HepG2 (cell line): Measurements from ENCODE around the gene DHX16. TPM values are rescaled to one million over a fixed set of nuclear protein-coding genes. Genes with fewer than 3 reads are reported as not detected.

Source experiments
- AGO1 ChIP-seq: fragments of 200-400 bp; formaldehyde crosslinking; IDR thresholded peaks from 2 replicates; pipeline ENCODE4 v1.6.1; 2017; ENCODE audit warnings: mild to moderate bottlenecking, low read depth, low read length, moderate library complexity; ENCODE audit not compliant: poor library complexity, severe bottlenecking
- ARID2 ChIP-seq: sonication (generic); formaldehyde crosslinking; IDR thresholded peaks from 2 replicates; pipeline ENCODE4 v1.8.1; 2022; ENCODE audit warnings: mild to moderate bottlenecking, missing genetic modification reagents, borderline replicate concordance
- ATF7-NPFF ChIP-seq: sonication (generic); formaldehyde crosslinking; IDR thresholded peaks from 2 replicates; pipeline ENCODE4 v1.8.1; 2023; ENCODE audit warnings: mild to moderate bottlenecking, low read depth, missing genetic modification reagents, moderate library complexity
- HOXA3 ChIP-seq: sonication (generic); formaldehyde crosslinking; IDR thresholded peaks from 2 replicates; pipeline ENCODE4 v1.5.0; 2020; ENCODE audit warnings: missing genetic modification reagents
- KAT7 ChIP-seq: IDR thresholded peaks from 2 replicates; pipeline ENCODE4 v1.6.1; 2018; ENCODE audit warnings: borderline replicate concordance, missing compliant biosample characterization
- KLF16 ChIP-seq, 2 experiments: sonication (generic) in 1 of 2; formaldehyde crosslinking in 1 of 2; IDR thresholded peaks; 2 replicates each; pipeline versions ENCODE4 v1.6.1 to v1.8.0; 2016 to 2023; ENCODE audit warnings: missing genetic modification reagents in 2 of 2, missing compliant biosample characterization in 1 of 2
- MATR3 ChIP-seq: sonication (generic); formaldehyde crosslinking; IDR thresholded peaks from 2 replicates; pipeline ENCODE4 v1.4.0; 2020; ENCODE audit warnings: missing genetic modification reagents
- NR0B2 ChIP-seq: sonication (generic); formaldehyde crosslinking; IDR thresholded peaks from 2 replicates; pipeline ENCODE4 v1.4.0; 2020; ENCODE audit warnings: mild to moderate bottlenecking, missing genetic modification reagents
- PITX1 ChIP-seq: sonication (generic); formaldehyde crosslinking; IDR thresholded peaks from 2 replicates; pipeline ENCODE4 v1.5.1; 2020; ENCODE audit warnings: mild to moderate bottlenecking, missing genetic modification reagents
- RARG ChIP-seq: sonication (generic); formaldehyde crosslinking; IDR thresholded peaks from 2 replicates; pipeline ENCODE4 v1.4.0; 2020; ENCODE audit warnings: low read depth, mild to moderate bottlenecking, missing genetic modification reagents
- RELA ChIP-seq: sonication (generic); formaldehyde crosslinking; IDR thresholded peaks from 2 replicates; pipeline ENCODE4 v1.4.0; 2020; ENCODE audit warnings: missing genetic modification reagents
- ZNF264 ChIP-seq: sonication (generic); formaldehyde crosslinking; IDR thresholded peaks from 2 replicates; pipeline ENCODE4 v1.4.0; 2020; ENCODE audit warnings: missing genetic modification reagents
- ZNF33A ChIP-seq: sonication (generic); formaldehyde crosslinking; IDR thresholded peaks from 2 replicates; pipeline ENCODE4 v1.5.1; 2020; ENCODE audit warnings: missing genetic modification reagents, mild to moderate bottlenecking, moderate library complexity, borderline replicate concordance
- polyA plus RNA-seq, 8 experiments: library from polyadenylated mRNA; depleted of rRNA in 3 of 8; stranded (reverse) in 7 of 8; unstranded in 1 of 8; fragments of >200 nt; fragmentation: Illumina TruSeq in 4 of 8; extraction: Trizol in 4 of 8; gene quantifications; 2 replicates each; pipeline versions ENCODE4 v1.2.1 to v1.2.3, GENCODE V29; 2011 to 2016; ENCODE audit warnings: low read depth in 4 of 8, missing spikeins in 1 of 8, mixed read lengths in 1 of 8; ENCODE audit not compliant: insufficient read depth in 1 of 8
- total RNA-seq, 5 experiments: library from RNA; depleted of rRNA; stranded (reverse); fragments of >200 nt; fragmentation: Illumina TruSeq; extraction: Trizol; gene quantifications; 2 replicates each; pipeline ENCODE4 v1.2.3, GENCODE V29; 2016; ENCODE audit warnings: low read depth in 1 of 5
- TF ChIP-seq, protein P1 (sequence below): sonication (generic); formaldehyde crosslinking; IDR thresholded peaks from 2 replicates; pipeline ENCODE4 v1.4.0; 2020; ENCODE audit warnings: missing genetic modification reagents
- TF ChIP-seq, protein P2 (sequence below): sonication (generic); formaldehyde crosslinking; IDR thresholded peaks from 2 replicates; pipeline ENCODE4 v1.8.1; 2023; ENCODE audit warnings: missing genetic modification reagents, mild to moderate bottlenecking, borderline replicate concordance
- TF ChIP-seq, protein P3 (sequence below): IDR thresholded peaks from 2 replicates; pipeline ENCODE4 v1.6.1; 2016; ENCODE audit warnings: missing compliant biosample characterization, missing genetic modification reagents, borderline replicate concordance
- TF ChIP-seq, protein P4 (sequence below): IDR thresholded peaks from 2 replicates; pipeline ENCODE4 v1.6.1; 2012; ENCODE audit warnings: inconsistent platforms
- TF ChIP-seq, protein P5 (sequence below): sonication (generic); formaldehyde crosslinking; IDR thresholded peaks from 2 replicates; pipeline ENCODE4 v1.4.0; 2020; ENCODE audit warnings: mild to moderate bottlenecking, low read depth, missing genetic modification reagents
- TF ChIP-seq, protein P6 (sequence below): sonication (generic); formaldehyde crosslinking; IDR thresholded peaks from 2 replicates; pipeline ENCODE4 v1.4.0; 2020; ENCODE audit warnings: missing genetic modification reagents

DHX16 gene
- total and polyA plus RNA-seq, 2 of the 13 experiments (the other 11 are each of a cell fraction or from before 2014, with no cell fraction given): 57.0 to 58.5 TPM

GRCh38 chr6:30721198-30722024 is 48.6 kb upstream of the DHX16 start (continued):
- TF ChIP-seq NR0B2 (peak; percentile 81; the same call in 1 of the 2 replicates), KLF16 (CRISPR knock-in tag; IDR thresholded peaks at IDR 0.05) (peak in 1 of 2 experiments; percentile 49; a peak in 1 of 4 replicates), PITX1 (CRISPR knock-in tag) (peak; percentile 49; the same call in 1 of the 2 replicates), RELA (CRISPR knock-in tag) (no peak), MATR3 (CRISPR knock-in tag) (no peak), ZNF264 (0 out of 2 replicates have a peak, but pooled peaks have one; percentile 39), ATF7-NPFF (CRISPR knock-in tag) (peak; percentile 91; the same call in 1 of the 2 replicates), ZNF33A (no peak), AGO1 (no peak), ARID2 (peak; percentile 36; the same call in 1 of the 2 replicates), RARG (CRISPR knock-in tag) (no peak), KAT7 (CRISPR knock-in tag) (no peak; the same call in 1 of the 2 replicates), HOXA3 (peak; percentile 89)
- TF ChIP-seq, protein P1, sequence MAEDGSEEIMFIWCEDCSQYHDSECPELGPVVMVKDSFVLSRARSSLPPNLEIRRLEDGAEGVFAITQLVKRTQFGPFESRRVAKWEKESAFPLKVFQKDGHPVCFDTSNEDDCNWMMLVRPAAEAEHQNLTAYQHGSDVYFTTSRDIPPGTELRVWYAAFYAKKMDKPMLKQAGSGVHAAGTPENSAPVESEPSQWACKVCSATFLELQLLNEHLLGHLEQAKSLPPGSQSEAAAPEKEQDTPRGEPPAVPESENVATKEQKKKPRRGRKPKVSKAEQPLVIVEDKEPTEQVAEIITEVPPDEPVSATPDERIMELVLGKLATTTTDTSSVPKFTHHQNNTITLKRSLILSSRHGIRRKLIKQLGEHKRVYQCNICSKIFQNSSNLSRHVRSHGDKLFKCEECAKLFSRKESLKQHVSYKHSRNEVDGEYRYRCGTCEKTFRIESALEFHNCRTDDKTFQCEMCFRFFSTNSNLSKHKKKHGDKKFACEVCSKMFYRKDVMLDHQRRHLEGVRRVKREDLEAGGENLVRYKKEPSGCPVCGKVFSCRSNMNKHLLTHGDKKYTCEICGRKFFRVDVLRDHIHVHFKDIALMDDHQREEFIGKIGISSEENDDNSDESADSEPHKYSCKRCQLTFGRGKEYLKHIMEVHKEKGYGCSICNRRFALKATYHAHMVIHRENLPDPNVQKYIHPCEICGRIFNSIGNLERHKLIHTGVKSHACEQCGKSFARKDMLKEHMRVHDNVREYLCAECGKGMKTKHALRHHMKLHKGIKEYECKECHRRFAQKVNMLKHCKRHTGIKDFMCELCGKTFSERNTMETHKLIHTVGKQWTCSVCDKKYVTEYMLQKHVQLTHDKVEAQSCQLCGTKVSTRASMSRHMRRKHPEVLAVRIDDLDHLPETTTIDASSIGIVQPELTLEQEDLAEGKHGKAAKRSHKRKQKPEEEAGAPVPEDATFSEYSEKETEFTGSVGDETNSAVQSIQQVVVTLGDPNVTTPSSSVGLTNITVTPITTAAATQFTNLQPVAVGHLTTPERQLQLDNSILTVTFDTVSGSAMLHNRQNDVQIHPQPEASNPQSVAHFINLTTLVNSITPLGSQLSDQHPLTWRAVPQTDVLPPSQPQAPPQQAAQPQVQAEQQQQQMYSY (CRISPR knock-in tag): no peak
- TF ChIP-seq, protein P2, sequence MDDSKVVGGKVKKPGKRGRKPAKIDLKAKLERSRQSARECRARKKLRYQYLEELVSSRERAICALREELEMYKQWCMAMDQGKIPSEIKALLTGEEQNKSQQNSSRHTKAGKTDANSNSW (CRISPR knock-in tag): no peak
- TF ChIP-seq, protein P3, sequence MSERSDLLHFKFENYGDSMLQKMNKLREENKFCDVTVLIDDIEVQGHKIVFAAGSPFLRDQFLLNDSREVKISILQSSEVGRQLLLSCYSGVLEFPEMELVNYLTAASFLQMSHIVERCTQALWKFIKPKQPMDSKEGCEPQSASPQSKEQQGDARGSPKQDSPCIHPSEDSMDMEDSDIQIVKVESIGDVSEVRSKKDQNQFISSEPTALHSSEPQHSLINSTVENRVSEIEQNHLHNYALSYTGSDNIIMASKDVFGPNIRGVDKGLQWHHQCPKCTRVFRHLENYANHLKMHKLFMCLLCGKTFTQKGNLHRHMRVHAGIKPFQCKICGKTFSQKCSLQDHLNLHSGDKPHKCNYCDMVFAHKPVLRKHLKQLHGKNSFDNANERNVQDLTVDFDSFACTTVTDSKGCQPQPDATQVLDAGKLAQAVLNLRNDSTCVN (CRISPR knock-in tag): 0 out of 2 replicates have a peak, but pooled peaks have one; percentile 31
- TF ChIP-seq, protein P4, sequence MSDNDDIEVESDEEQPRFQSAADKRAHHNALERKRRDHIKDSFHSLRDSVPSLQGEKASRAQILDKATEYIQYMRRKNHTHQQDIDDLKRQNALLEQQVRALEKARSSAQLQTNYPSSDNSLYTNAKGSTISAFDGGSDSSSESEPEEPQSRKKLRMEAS: peak; percentile 96
- TF ChIP-seq, protein P5, sequence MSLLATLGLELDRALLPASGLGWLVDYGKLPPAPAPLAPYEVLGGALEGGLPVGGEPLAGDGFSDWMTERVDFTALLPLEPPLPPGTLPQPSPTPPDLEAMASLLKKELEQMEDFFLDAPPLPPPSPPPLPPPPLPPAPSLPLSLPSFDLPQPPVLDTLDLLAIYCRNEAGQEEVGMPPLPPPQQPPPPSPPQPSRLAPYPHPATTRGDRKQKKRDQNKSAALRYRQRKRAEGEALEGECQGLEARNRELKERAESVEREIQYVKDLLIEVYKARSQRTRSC (CRISPR knock-in tag): no peak
- TF ChIP-seq, protein P6, sequence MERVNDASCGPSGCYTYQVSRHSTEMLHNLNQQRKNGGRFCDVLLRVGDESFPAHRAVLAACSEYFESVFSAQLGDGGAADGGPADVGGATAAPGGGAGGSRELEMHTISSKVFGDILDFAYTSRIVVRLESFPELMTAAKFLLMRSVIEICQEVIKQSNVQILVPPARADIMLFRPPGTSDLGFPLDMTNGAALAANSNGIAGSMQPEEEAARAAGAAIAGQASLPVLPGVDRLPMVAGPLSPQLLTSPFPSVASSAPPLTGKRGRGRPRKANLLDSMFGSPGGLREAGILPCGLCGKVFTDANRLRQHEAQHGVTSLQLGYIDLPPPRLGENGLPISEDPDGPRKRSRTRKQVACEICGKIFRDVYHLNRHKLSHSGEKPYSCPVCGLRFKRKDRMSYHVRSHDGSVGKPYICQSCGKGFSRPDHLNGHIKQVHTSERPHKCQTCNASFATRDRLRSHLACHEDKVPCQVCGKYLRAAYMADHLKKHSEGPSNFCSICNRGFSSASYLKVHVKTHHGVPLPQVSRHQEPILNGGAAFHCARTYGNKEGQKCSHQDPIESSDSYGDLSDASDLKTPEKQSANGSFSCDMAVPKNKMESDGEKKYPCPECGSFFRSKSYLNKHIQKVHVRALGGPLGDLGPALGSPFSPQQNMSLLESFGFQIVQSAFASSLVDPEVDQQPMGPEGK (CRISPR knock-in tag): peak; percentile 92
